GM20000 (cell line): Measurements from ENCODE around the gene LGALS12.

Experiments
- DNase-seq: peaks from one replicate; pipeline ENCODE4 v3.0.0; 2012; ENCODE audit warnings: low spot score
- CTCF ChIP-seq: IDR thresholded peaks from 2 replicates; pipeline ENCODE4 v1.5.1; 2012; ENCODE audit warnings: mild to moderate bottlenecking, control low read depth; ENCODE audit errors: extremely low read depth, missing control alignments

LGALS12 gene

GRCh38 chr11:63564056-63564774, 58.3 kb downstream of the LGALS12 start:
- peak; percentile 78 for DNase-seq
- TF ChIP-seq CTCF: no peak

- TF ChIP-seq CTCF: no peak
- no peak for DNase-seq
Measured at GRCh38 chr11:63564784-63565350, 59.0 kb downstream of the LGALS12 start.
